OCI-LY7 (cell line): Measurements from ENCODE around the gene SLC27A6.

Experiments used
- CTCF ChIP-seq: fragments of 200-600 bp; sonication (generic); conservative IDR thresholded peaks from 2 replicates; pipeline ENCODE4 v1.5.1; 2014; ENCODE audit warnings: mild to moderate bottlenecking, antibody characterized with exemption, low read length, moderate library complexity, mixed read lengths
- EZH2phosphoT487 ChIP-seq: fragments of 200-600 bp; sonication (generic); IDR thresholded peaks from 2 replicates; pipeline ENCODE4 v1.6.1; 2018; ENCODE audit warnings: low read depth, borderline replicate concordance, mild to moderate bottlenecking, mixed run types, antibody characterized with exemption, low read length, moderate library complexity, mixed read lengths

- TF ChIP-seq CTCF = no peak
- no peak for TF ChIP-seq EZH2phosphoT487
Observed at GRCh38 chr5:129042306-129042705, 77.0 kb downstream of the SLC27A6 start.
